ENCODE measurements around the gene AK8.

GRCh38 chr9:132730054-132731033 lies 147.7 kb downstream of the AK8 start:
- TF ChIP-seq CTCF (conservative IDR thresholded peaks at IDR 0.05; ENCODE audit: low read depth in 2 of 2) (no peak), JUNB (IDR thresholded peaks at IDR 0.05; ENCODE audit: unreplicated experiment) (no peak), POLR2AphosphoS5 (IDR thresholded peaks at IDR 0.05; ENCODE audit: low read depth) (no peak), CREB1 (CRISPR knock-in tag; IDR thresholded peaks at IDR 0.05; ENCODE audit: low read depth) (no peak), EZH2 (IDR thresholded peaks at IDR 0.05; ENCODE audit: low read depth, unreplicated experiment) (no peak), ETS1 (IDR thresholded peaks at IDR 0.05) (no peak), REST (IDR thresholded peaks at IDR 0.05; ENCODE audit: unreplicated experiment) (no peak)

Measured in GM23338 (cell line).